Activated CD4-positive, alpha-beta memory T cell treated with anti-CD3 and anti-CD28 coated beads, Interleukin-2, amount 10 ng/mL, durations not matched to agents 7 days and 5 days (primary cell): Measurements from ENCODE around the gene LRRC10B. TPM values are rescaled to one million over a fixed set of nuclear protein-coding genes. Genes with fewer than 3 reads are reported as not detected.
"Not testable (repeated sequence)": the region's sequence is repeated elsewhere in the genome, so short reads cannot be mapped to it uniquely, and the experiment has no call there.

ENCODE experiments used
- CTCF ChIA-PET: fragments of 350-600 bp; sonication (Branson Sonifier 250); formaldehyde crosslinking; loops from one replicate; lab custom pipeline; 2021; ENCODE audit warnings: antibody characterized with exemption, inconsistent platforms; lab: Charles Lee
- POLR2A ChIA-PET: fragments of 350-600 bp; sonication (Branson Sonifier 250); formaldehyde crosslinking; loops from one replicate; lab custom pipeline; 2021; ENCODE audit warnings: antibody characterized with exemption; lab: Charles Lee
- DNase-seq: peaks from one replicate; pipeline ENCODE4 v3.0.0-alpha.2; 2020
- H3K27ac Mint-ChIP-seq: one replicate; pipeline ENCODE4 v1.8.0; 2021; ENCODE audit warnings: mild to moderate bottlenecking, mixed read lengths
- H3K27me3 Mint-ChIP-seq: one replicate; pipeline ENCODE4 v1.8.0; 2021; ENCODE audit warnings: mixed read lengths
- H3K36me3 Mint-ChIP-seq: one replicate; pipeline ENCODE4 v1.8.0; 2021; ENCODE audit warnings: low read depth, mixed read lengths
- H3K4me1 Mint-ChIP-seq: one replicate; pipeline ENCODE4 v1.8.0; 2021; ENCODE audit warnings: mixed read lengths
- H3K4me3 Mint-ChIP-seq: one replicate; pipeline ENCODE4 v1.8.0; 2021; ENCODE audit warnings: mild to moderate bottlenecking, mixed read lengths
- H3K9me3 Mint-ChIP-seq: one replicate; pipeline ENCODE4 v1.8.0; 2021; ENCODE audit warnings: mixed read lengths
- total RNA-seq, 2 experiments: library from RNA; stranded (reverse); gene quantifications; one replicate each; pipeline ENCODE4 v1.2.3, GENCODE V29; 2021

Gene LRRC10B
- total RNA-seq, 2 experiments from 2014 or later: 0.13 TPM; not detected in 1

DNA sequence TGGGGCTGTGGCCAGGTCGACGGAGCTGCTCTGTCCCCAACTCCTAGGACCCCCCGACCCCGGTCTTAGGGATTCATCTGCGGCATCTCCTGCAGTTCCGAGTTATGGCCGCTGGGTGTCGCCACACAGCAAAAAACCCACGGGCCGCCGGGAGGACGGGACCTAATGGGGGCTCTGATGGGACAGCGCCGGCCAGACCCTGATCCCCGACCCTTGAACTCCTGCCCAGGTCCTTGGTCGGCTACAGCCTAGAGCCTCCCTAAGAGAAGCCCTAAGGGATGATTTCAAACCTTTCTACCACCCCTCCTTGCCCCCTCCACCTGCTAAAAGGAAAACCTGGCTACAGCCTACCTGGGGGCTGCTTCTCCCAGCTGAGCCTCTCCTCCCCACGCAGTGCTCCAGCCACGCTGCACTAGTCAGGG lies 30.8 kb upstream of the LRRC10B start:
- POLR2A ChIA-PET: no interaction called here
- H3K27me3 Mint-ChIP-seq: no peaks in the 10 kb centered on the region
- H3K9me3 Mint-ChIP-seq: no peaks in the 10 kb centered on the region
- peaks cover 6% of the 10 kb centered on the region for H3K36me3 Mint-ChIP-seq
- CTCF ChIA-PET: interaction anchor here (0.7 to 5.5 kb wide), 13 partner anchors 8 to 255 kb away, joined by 3 to 52 read pairs (median 4); no protein-coding TSS in a partner anchor
- H3K4me1 Mint-ChIP-seq: peaks cover 3% of the 10 kb centered on the region
- peak; percentile 51 for DNase-seq
- H3K4me3 Mint-ChIP-seq: no peak overlapping the region
- no peak overlapping the region for H3K27ac Mint-ChIP-seq

DNA sequence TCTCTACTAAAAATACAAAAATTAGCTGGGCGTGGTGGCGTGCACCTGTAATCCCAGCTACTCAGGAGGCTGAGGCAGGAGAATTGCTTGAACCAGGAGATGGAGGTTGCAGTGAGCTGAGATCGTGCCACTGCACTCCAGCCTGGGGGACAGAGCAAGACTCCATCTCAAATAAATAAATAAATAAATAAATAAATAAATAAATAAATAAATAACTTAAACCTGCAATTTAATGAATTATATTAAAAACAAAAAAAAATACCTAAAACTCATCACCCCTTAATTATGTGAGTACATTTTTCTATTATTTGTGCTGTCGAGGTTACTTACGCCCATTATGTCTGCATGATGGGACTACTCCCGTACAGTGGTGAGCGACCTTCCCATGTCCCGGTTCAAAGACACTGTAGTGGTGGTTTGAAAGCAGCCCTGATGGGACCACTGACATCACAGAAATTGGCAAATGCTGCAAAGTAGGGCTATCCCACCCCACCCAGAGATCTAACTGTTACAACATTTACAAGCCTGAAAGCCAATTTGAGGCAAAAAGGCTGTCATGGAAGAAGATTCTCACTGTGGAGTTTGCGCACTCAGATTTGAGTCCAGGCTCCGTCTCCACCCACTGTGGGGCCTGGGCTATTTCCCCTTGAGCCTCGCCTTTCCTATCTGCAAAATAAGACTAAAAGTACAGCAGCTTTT lies 29.0 kb upstream of the LRRC10B start:
- H3K27me3 Mint-ChIP-seq, H3K9me3 Mint-ChIP-seq, H3K27ac Mint-ChIP-seq, H3K36me3 Mint-ChIP-seq, H3K4me1 Mint-ChIP-seq, DNase-seq, H3K4me3 Mint-ChIP-seq, POLR2A ChIA-PET: not testable (repeated sequence)
- CTCF ChIA-PET: interaction anchor here (1.5 to 5.5 kb wide), 5 partner anchors 9 to 38 kb away, joined by 5 to 52 read pairs (median 7); no protein-coding TSS in a partner anchor

DNA sequence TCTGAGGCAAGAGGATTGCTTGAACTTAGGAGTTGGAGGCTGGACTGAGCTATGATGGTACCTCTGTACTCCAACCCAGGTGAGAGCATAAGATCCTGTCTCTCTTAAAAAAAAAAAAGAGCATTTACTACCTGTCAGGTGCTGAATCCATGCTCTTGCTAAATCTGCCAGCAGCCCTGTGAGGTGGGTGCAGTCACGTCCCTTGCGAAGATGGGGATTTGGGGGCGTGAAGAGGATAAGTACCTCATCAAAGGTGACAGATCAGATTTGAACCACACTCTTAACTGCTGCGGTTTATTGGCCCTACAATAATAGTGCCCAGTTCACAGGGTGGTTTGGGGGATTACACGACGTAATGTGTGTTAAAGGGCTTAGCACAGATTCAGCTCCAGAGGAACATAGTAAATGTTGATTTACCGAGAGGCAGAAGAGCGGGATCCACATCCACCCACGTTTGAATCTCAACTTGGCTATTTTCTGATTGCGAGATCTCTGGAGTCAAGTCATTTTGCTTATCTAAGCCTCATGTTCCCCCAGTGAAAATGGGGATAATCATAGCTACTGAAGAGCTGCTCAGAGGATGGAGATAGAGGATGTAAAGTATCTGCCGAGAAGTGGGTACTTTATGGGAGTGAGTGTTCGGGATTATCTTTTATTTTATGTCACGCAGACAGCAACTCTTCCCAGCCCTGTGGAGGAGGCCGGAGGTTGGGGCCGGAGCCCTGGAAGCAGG lies 28.1 kb upstream of the LRRC10B start:
- H3K27ac Mint-ChIP-seq: no peak overlapping the region
- ChIA-PET POLR2A (interaction anchor here (1.0 kb wide), 1 partner anchor 118 kb away, joined by 3 read pairs; the partner anchor contains the start of gene TMEM138), CTCF (interaction anchor here (1.5 to 5.5 kb wide), 3 partner anchors 8 to 37 kb away, joined by 6 to 52 read pairs (median 7); no protein-coding TSS in a partner anchor)
- no peak overlapping the region for H3K4me3 Mint-ChIP-seq
- DNase-seq: no peak
- peaks cover 3% of the 10 kb centered on the region for H3K4me1 Mint-ChIP-seq
- H3K9me3 Mint-ChIP-seq: no peaks in the 10 kb centered on the region
- H3K36me3 Mint-ChIP-seq: no peaks in the 10 kb centered on the region
- no peaks in the 10 kb centered on the region for H3K27me3 Mint-ChIP-seq

DNA sequence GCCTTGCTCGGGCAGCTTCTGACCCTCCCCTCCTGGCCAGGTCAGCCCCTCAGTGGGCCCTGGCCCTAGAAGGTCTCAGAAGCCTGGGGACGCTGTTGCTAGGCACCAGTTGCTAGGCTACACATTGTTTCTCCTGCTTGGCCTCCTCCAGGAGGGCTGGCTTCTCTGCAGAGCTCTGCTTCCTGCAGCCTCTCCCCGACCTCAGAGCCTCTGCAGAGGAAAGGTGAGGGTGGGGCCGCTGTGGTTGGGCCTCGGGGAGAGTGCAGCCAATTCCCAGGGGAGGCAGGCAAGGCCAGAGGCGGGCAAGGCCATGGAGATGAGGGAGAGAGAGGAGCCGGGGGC lies 27.6 kb upstream of the LRRC10B start:
- H3K27ac Mint-ChIP-seq: no peak overlapping the region
- POLR2A ChIA-PET: interaction anchor here (1.0 kb wide), 1 partner anchor 119 kb away, joined by 3 read pairs; the partner anchor contains the start of gene TMEM138
- peaks cover 3% of the 10 kb centered on the region for H3K4me1 Mint-ChIP-seq
- H3K9me3 Mint-ChIP-seq: no peaks in the 10 kb centered on the region
- CTCF ChIA-PET: interaction anchor here (1.5 to 5.5 kb wide), 2 partner anchors 24 to 37 kb away, joined by 7 to 52 read pairs; no protein-coding TSS in a partner anchor
- H3K4me3 Mint-ChIP-seq: no peak overlapping the region
- H3K36me3 Mint-ChIP-seq: no peaks in the 10 kb centered on the region
- no peaks in the 10 kb centered on the region for H3K27me3 Mint-ChIP-seq
- DNase-seq: no peak

DNA sequence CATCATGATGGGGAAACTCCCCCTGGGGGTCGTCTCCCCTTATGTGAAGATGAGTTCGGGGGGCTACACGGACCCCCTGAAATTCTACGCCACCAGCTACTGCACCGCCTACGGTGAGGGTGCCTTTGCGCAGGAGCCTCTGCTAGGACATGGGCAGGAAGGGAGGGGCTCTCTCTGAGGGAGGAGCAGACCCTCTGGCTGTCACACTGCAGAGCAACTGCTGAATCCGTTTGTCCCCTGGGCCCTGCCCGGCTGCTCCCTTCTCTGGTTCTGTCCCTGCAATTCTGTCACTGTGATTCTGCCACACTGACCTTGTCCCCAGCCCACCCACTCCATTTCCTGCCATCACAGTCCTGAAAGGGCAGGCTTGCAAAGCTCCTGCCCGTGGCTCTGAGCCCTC lies 26.7 kb upstream of the LRRC10B start:
- peaks cover 3% of the 10 kb centered on the region for H3K4me1 Mint-ChIP-seq
- no peak overlapping the region for H3K4me3 Mint-ChIP-seq
- no peak for DNase-seq
- CTCF ChIA-PET: interaction anchor here (0.5 to 5.5 kb wide), 5 partner anchors 9 to 279 kb away, joined by 3 to 52 read pairs (median 4); no protein-coding TSS in a partner anchor
- H3K27me3 Mint-ChIP-seq: no peaks in the 10 kb centered on the region
- POLR2A ChIA-PET: no interaction called here
- no peak overlapping the region for H3K27ac Mint-ChIP-seq
- H3K9me3 Mint-ChIP-seq: no peaks in the 10 kb centered on the region
- no peaks in the 10 kb centered on the region for H3K36me3 Mint-ChIP-seq

DNA sequence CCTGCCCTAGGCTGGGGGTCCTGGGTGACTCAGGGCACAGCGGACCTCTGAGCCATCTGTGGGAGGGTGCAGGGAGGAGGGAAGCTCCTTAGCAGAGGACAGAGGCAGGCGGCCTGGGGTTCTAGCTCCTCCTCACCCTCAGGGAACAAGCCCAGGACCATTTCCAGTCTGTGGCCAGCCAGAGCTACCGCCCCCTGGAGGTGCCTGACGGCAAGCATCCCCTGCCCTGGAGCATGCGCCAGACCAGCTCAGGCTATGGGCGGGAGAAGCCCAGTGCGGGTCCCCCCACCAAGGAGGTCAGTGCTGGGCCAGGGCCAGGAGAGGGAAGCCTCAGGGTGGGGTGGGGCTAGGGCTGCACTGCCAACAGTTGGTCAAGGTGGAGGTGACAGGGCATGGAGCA lies 26.0 kb upstream of the LRRC10B start:
- Mint-ChIP-seq H3K36me3 (no peaks in the 10 kb centered on the region), H3K4me1 (peaks cover 3% of the 10 kb centered on the region), H3K9me3 (no peaks in the 10 kb centered on the region), H3K27me3 (no peaks in the 10 kb centered on the region), H3K4me3 (no peak overlapping the region), H3K27ac (no peak overlapping the region)
- ChIA-PET CTCF (interaction anchor here (1.0 to 5.5 kb wide), 5 partner anchors 10 to 110 kb away, joined by 3 to 52 read pairs (median 4); no protein-coding TSS in a partner anchor), POLR2A (no interaction called here)
- DNase-seq: peak; percentile 33

DNA sequence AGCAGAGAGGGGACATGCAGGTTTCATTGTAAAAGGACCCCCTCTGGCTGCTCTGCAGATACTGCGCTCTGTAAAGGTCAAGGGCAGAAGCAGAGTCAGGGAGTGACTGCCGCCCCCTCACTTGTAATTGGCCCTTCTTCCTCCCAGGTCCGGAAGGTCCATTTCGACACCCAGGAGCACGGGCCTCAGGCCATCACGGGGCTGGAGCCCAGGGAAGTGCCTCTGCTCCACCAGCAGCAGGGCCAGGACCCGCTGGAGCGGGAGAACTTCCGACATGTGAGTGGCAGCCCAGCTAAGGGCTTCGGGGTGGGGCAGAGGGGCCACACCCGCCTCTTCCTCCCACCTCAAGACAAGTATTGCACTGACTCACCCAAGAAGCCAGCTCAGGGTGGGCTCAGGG lies 24.0 kb upstream of the LRRC10B start:
- CTCF ChIA-PET: interaction anchor here (1.0 to 1.5 kb wide), 2 partner anchors 24 to 30 kb away, joined by 3 to 4 read pairs; partner anchors contain the start of gene LRRC10B
- Mint-ChIP-seq H3K4me3 (no peak overlapping the region), H3K4me1 (no peaks in the 10 kb centered on the region), H3K9me3 (no peaks in the 10 kb centered on the region), H3K27ac (no peak overlapping the region), H3K27me3 (no peaks in the 10 kb centered on the region), H3K36me3 (no peaks in the 10 kb centered on the region)
- POLR2A ChIA-PET: no interaction called here
- no peak for DNase-seq

DNA sequence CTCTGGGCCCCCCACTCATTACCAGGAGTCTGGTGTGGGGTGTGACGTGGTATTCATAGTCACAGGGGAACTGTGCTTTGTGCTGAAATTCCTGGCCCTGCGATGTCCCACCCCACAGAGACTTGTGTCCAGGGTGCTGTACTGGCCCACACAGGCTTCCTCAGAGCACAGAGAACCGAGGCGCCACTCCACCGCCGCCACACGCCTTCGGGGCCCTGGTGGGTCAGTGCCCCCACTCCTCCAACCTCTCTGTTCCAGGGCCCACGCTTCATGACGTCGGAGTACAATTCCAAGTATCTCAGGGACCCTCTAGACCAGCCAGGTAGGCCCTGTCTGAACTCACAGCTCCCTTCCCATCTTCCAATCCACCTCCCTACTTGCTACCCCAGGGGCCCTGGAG lies 23.5 kb upstream of the LRRC10B start:
- no peak for DNase-seq
- Mint-ChIP-seq H3K4me1 (no peaks in the 10 kb centered on the region), H3K4me3 (no peak overlapping the region), H3K27ac (no peak overlapping the region), H3K9me3 (no peaks in the 10 kb centered on the region), H3K36me3 (no peaks in the 10 kb centered on the region), H3K27me3 (no peaks in the 10 kb centered on the region)
- ChIA-PET CTCF (interaction anchor here (1.3 kb wide), 1 partner anchor 8 kb away, joined by 3 read pairs; no protein-coding TSS in a partner anchor), POLR2A (no interaction called here)

DNA sequence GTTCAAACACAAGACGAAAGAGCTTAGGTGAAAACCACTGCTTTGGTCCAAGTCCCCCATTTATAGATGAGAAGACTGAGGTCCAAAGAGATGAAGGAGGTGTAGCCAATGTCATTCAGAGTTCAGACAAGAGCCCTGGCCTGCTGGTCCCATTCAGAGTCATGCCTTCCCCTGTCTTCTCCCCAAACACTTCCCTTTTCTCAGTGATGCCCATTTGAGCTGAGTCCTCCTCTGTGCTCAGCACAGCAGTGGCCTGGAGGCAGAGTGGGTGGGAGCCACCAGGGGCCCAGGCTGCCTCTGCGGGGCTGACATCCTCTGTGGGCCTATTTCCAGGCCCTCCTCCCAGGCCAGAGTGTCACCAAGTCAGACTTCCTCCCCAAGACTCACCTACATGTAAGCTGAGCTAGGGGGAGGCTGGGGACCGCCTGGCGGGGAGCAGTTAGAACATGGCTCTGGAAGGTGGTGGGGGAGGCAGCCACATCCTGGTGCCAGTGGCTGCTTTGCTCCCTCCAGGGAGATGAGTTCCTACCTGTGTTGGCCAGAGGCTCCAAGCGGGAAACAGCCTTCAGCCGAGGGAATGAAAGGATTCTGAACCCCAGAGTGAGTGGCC lies 22.4 kb upstream of the LRRC10B start:
- H3K36me3 Mint-ChIP-seq: no peaks in the 10 kb centered on the region
- ChIA-PET CTCF (interaction anchor here (1.3 kb wide), 1 partner anchor 9 kb away, joined by 3 read pairs; no protein-coding TSS in a partner anchor), POLR2A (no interaction called here)
- H3K27ac Mint-ChIP-seq: no peak overlapping the region
- H3K4me1 Mint-ChIP-seq: no peaks in the 10 kb centered on the region
- DNase-seq: no peak
- no peaks in the 10 kb centered on the region for H3K9me3 Mint-ChIP-seq
- H3K27me3 Mint-ChIP-seq: no peaks in the 10 kb centered on the region
- H3K4me3 Mint-ChIP-seq: no peak overlapping the region

DNA sequence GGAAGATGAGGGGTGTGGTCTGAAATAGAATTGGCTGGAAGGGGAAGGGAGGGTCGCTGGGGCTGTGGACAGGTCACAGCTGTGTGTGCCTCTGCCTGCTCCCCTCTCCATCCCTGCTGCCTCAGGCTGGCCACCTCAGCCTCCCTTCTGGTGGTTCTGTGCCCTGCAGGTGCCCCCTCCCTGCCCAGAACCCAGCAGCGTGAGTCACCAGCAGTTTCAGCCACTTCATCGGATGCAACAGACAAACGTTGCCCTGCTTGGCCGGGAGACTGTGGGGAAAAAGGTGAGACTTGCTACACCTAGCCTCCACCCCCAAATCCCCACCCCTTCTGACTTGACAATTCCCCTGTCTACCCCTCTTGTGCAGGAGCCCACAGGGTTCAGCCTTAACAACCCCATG lies 21.8 kb upstream of the LRRC10B start:
- no peak overlapping the region for H3K27ac Mint-ChIP-seq
- POLR2A ChIA-PET: no interaction called here
- CTCF ChIA-PET: interaction anchor here (0.6 kb wide), 1 partner anchor 30 kb away, joined by 4 read pairs; no protein-coding TSS in a partner anchor
- H3K4me1 Mint-ChIP-seq: no peaks in the 10 kb centered on the region
- H3K36me3 Mint-ChIP-seq: no peaks in the 10 kb centered on the region
- no peaks in the 10 kb centered on the region for H3K9me3 Mint-ChIP-seq
- no peak overlapping the region for H3K4me3 Mint-ChIP-seq
- no peak for DNase-seq
- no peaks in the 10 kb centered on the region for H3K27me3 Mint-ChIP-seq

DNA sequence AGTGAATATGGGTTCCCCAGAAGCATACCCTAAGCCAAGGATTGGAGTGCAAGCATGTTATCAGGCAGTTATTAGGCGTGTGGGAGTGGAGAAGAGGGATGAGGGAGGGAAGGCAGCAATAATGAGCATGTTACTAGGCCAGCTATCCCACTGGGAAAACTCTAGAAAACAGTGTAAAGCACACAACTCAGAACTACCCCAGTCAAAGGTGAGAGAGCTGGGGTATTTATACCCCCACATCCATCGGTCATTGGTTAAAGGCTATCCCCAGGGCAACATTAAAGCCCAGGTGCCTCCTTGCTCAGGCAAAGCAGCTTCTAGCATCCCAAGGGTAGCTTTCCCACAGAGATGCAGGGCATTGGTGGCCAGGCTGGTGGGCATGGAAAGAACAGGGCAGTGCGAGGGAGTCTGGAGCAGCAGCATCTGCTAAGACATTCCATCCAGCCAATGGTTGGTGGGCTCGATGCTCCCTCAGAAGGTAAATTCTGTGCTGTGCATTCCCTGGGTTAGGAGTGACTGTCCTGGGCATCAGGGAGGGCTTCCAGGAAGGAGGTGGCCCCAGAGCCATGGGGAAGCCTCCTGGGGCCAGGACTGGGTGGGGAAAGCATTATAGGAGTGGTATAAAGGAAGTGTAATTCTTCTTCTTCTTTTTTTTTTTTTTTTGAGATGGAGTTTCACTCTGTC lies 21.1 kb upstream of the LRRC10B start:
- Mint-ChIP-seq H3K36me3 (no peaks in the 10 kb centered on the region), H3K27ac (no peak overlapping the region), H3K4me3 (no peak overlapping the region), H3K4me1 (no peaks in the 10 kb centered on the region), H3K27me3 (no peaks in the 10 kb centered on the region), H3K9me3 (no peaks in the 10 kb centered on the region)
- POLR2A ChIA-PET: interaction anchor here (0.7 kb wide), 1 partner anchor 136 kb away, joined by 4 read pairs; no protein-coding TSS in a partner anchor
- DNase-seq: no peak
- CTCF ChIA-PET: interaction anchor here (0.6 to 2.0 kb wide), 3 partner anchors 8 to 41 kb away, joined by 4 to 6 read pairs (median 5); no protein-coding TSS in a partner anchor

DNA sequence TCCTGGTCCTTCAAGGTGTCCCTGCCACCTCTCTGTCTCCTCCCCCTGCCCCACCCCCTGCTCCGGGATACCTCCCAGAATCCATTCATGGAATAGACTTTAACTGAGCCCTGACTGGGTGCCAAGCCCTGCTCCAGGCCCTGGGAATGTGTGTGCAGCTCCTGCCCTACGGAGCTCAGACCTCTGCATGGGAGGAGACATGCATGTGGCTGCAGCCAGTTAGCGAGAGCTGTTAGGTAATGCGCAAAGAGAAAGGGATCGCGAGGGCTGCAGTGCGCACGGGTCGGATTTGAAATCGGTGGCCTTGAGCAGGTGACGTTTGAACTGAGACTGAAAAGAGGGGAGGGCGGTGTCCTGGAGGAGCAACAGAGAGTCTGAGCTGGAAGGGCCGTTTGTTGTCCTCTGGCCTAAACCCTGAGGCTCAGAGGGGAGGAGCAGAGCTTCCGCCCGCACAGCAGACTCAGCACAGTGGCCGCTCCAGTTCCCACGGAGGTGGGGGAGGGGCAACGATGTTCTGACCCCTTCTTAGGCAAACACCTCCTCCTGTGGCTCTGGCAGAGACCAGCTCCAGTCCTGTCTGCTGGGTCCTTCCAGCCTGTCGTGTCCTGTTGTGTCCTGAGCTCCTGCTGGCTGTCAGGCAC lies 19.8 kb upstream of the LRRC10B start:
- ChIA-PET POLR2A (no interaction called here), CTCF (interaction anchor here (1.4 to 2.0 kb wide), 2 partner anchors 9 to 42 kb away, joined by 5 to 6 read pairs; no protein-coding TSS in a partner anchor)
- H3K4me1 Mint-ChIP-seq: no peaks in the 10 kb centered on the region
- H3K27ac Mint-ChIP-seq: no peak overlapping the region
- H3K27me3 Mint-ChIP-seq: no peaks in the 10 kb centered on the region
- no peaks in the 10 kb centered on the region for H3K9me3 Mint-ChIP-seq
- no peaks in the 10 kb centered on the region for H3K36me3 Mint-ChIP-seq
- DNase-seq: no peak
- H3K4me3 Mint-ChIP-seq: no peak overlapping the region
